B cell (primary cell): ENCODE data around the gene MUS81. TPM values are rescaled to one million over a fixed set of nuclear protein-coding genes. Genes with fewer than 3 reads are reported as not detected.
"Not testable (repeated sequence)": the region's sequence is repeated elsewhere in the genome, so short reads cannot be mapped to it uniquely, and the experiment has no call there.

Experiments used
- ATAC-seq: fragments of 200-7000 bp; cut with Tn5 transposase; one replicate; pipeline ENCODE4 v1.10.0; 2021; ENCODE audit warnings: low read depth, mild to moderate bottlenecking, moderate number of reproducible peaks, moderate library complexity
- CTCF ChIA-PET: fragments of 350-600 bp; sonication (Branson Sonifier 250); formaldehyde crosslinking; loops from one replicate; lab custom pipeline; 2021; ENCODE audit warnings: antibody characterized with exemption, inconsistent platforms; lab: Charles Lee
- POLR2A ChIA-PET: fragments of 350-600 bp; sonication (Branson Sonifier 250); formaldehyde crosslinking; loops from one replicate; lab custom pipeline; 2021; ENCODE audit warnings: antibody characterized with exemption; lab: Charles Lee
- DNase-seq: peaks from one replicate; pipeline ENCODE4 v3.0.0; 2013
- H2AFZ ChIP-seq: 2 replicates; pipeline ENCODE4 v1.6.1; 2012; ENCODE audit warnings: mild to moderate bottlenecking, low read depth, low read length; ENCODE audit not compliant: insufficient read depth, poor library complexity, severe bottlenecking
- H3K27ac ChIP-seq, 2 donors: 1 replicate in 1 of 2; 2 replicates in 1 of 2; pipeline ENCODE4 v1.5.1; 2012 to 2013; ENCODE audit warnings: low read length in 2 of 2, mild to moderate bottlenecking in 2 of 2, moderate library complexity in 1 of 2
- H3K27me3 ChIP-seq, 4 experiments: fragments of 200-600 bp in 1 of 4; sonication (generic) in 1 of 4; replicated peaks in 1 of 4; 1 replicate in 2 of 4; 2 replicates in 2 of 4; pipeline versions ENCODE4 v1.6.1 to v1.7.0; 2013 to 2016; ENCODE audit warnings: low read length in 3 of 4, mild to moderate bottlenecking in 2 of 4, mixed read lengths in 1 of 4, moderate library complexity in 1 of 4; ENCODE audit not compliant: insufficient read depth in 4 of 4, control insufficient read depth in 3 of 4; ENCODE audit errors: control extremely low read depth in 1 of 4
- H3K36me3 ChIP-seq, 2 experiments: replicated peaks in 1 of 2; 1 replicate in 1 of 2; 2 replicates in 1 of 2; pipeline versions ENCODE4 v1.6.1 to v1.7.1; 2013; ENCODE audit warnings: low read length in 1 of 2; ENCODE audit not compliant: insufficient read depth in 2 of 2, control insufficient read depth in 1 of 2; ENCODE audit errors: control extremely low read depth in 1 of 2, extremely low read depth in 1 of 2
- H3K4me1 ChIP-seq, 2 donors: fragments of 200-600 bp in 1 of 2; sonication (generic) in 1 of 2; 1 replicate in 1 of 2; 2 replicates in 1 of 2; pipeline versions ENCODE4 v1.5.1 to v1.6.1; 2013 to 2017; ENCODE audit warnings: low read length in 2 of 2; ENCODE audit not compliant: control insufficient read depth in 2 of 2, insufficient read depth in 2 of 2
- H3K4me2 ChIP-seq: replicated peaks from 2 replicates; pipeline ENCODE3; 2012; ENCODE audit warnings: mild to moderate bottlenecking, low read depth, low read length; ENCODE audit not compliant: poor library complexity, severe bottlenecking
- H3K4me3 ChIP-seq, 5 experiments: fragments of 200-600 bp in 1 of 5; sonication (generic) in 1 of 5; 1 replicate in 3 of 5; 2 replicates in 2 of 5; pipeline versions ENCODE4 v1.5.1 to v1.7.0; 2011 to 2016; ENCODE audit warnings: low read length in 4 of 5, mild to moderate bottlenecking in 4 of 5, low read depth in 2 of 5, control low read depth in 1 of 5, moderate library complexity in 1 of 5; ENCODE audit not compliant: insufficient read depth in 1 of 5; ENCODE audit errors: control extremely low read depth in 1 of 5, extremely low read depth in 1 of 5
- H3K79me2 ChIP-seq: fragments of 200-600 bp; sonication (generic); one replicate; pipeline ENCODE4 v1.6.0; 2016; ENCODE audit warnings: low read length; ENCODE audit not compliant: control insufficient read depth, insufficient read depth
- H3K9ac ChIP-seq: fragments of 200-600 bp; sonication (generic); 2 replicates; pipeline ENCODE4 v1.6.1; 2017; ENCODE audit warnings: mild to moderate bottlenecking, low read length, moderate library complexity
- H3K9me3 ChIP-seq, 3 donors: one replicate each; pipeline versions ENCODE4 v1.6.1 to v1.7.1; 2013; ENCODE audit warnings: low read length in 2 of 3; ENCODE audit not compliant: control insufficient read depth in 2 of 3, insufficient read depth in 1 of 3; ENCODE audit errors: control extremely low read depth in 1 of 3
- H4K20me1 ChIP-seq: 2 replicates; pipeline ENCODE4 v1.6.0; 2012; ENCODE audit warnings: mild to moderate bottlenecking, low read length; ENCODE audit not compliant: insufficient read depth, control insufficient read depth, poor library complexity, severe bottlenecking
- H3K27ac Mint-ChIP-seq: one replicate; pipeline ENCODE4 v1.8.0; 2021; ENCODE audit warnings: mixed read lengths
- H3K27me3 Mint-ChIP-seq: one replicate; pipeline ENCODE4 v1.8.0; 2021; ENCODE audit warnings: mixed read lengths
- H3K4me1 Mint-ChIP-seq: one replicate; pipeline ENCODE4 v1.8.0; 2021; ENCODE audit warnings: mixed read lengths
- H3K4me3 Mint-ChIP-seq: one replicate; pipeline ENCODE4 v1.8.0; 2021; ENCODE audit warnings: mixed read lengths
- H3K9me3 Mint-ChIP-seq: one replicate; pipeline ENCODE4 v1.8.0; 2022; ENCODE audit warnings: mixed read lengths; ENCODE audit not compliant: insufficient read depth
- EZH2 ChIP-seq: IDR thresholded peaks from 2 replicates; pipeline ENCODE4 v1.6.1; 2012; ENCODE audit warnings: borderline replicate concordance, low read depth, mild to moderate bottlenecking, moderate library complexity, low read length; ENCODE audit not compliant: insufficient read depth, poor library complexity, severe bottlenecking
- WGBS: methylation state at CpG from one replicate; pipeline ENCODE4 v1.1.5; 2013; ENCODE audit warnings: missing lambda C conversion rate; ENCODE audit not compliant: insufficient coverage; 5-methylcytosine and 5-hydroxymethylcytosine counted together
- intact Hi-C: fragments of 100-400 bp; cut with micrococcal nuclease; formaldehyde crosslinking; loops from one replicate; pipeline ENCODE4 v1.10.0; 2022
- polyA plus RNA-seq: library from polyadenylated mRNA; depleted of rRNA; stranded (reverse); fragments of >200 nt; gene quantifications from 2 replicates; pipeline ENCODE4 v1.2.3, GENCODE V29; 2012
- total RNA-seq, 2 donors: library from RNA; stranded (reverse); fragments of 120-200 nt in 1 of 2; gene quantifications; 1 replicate in 1 of 2; 2 replicates in 1 of 2; pipeline versions ENCODE4 v1.2.3 to v1.2.4, GENCODE V29; 2013 to 2022
- TF ChIP-seq, protein P1 (sequence below): fragments of 200-600 bp; IDR thresholded peaks from one replicate; pipeline ENCODE4 v1.8.0; 2022; ENCODE audit warnings: antibody characterized with exemption, mild to moderate bottlenecking

The MUS81 gene
- total and polyA plus RNA-seq, 2 donors (not counting 1 experiment from before 2014, with no cell fraction given), result 74.5 to 134 TPM

- under 1% methylated on average over 55 of the region's 57 CpGs for WGBS
- Mint-ChIP-seq H3K4me1 (peaks cover 63% of the 10 kb centered on the region), H3K9me3 (no peaks in the 10 kb centered on the region), H3K4me3 (peak overlapping the region; percentile 98), H3K27ac (peak overlapping the region; percentile 98), H3K27me3 (no peaks in the 10 kb centered on the region)
- Histone ChIP-seq H3K9ac (peak overlapping the region; percentile 96), H3K9me3 (no peaks in the 10 kb centered on the region), H3K27ac (peak overlapping the region; percentile 60 to 85), H3K4me1 (peaks cover 52 to 62% of the 10 kb centered on the region in 2 donors), H3K79me2 (peaks cover 24% of the 10 kb centered on the region), H3K27me3 (no peaks in the 10 kb centered on the region), H2AFZ (peak overlapping the region; percentile 86), H3K36me3 (no peaks in the 10 kb centered on the region), H4K20me1 (peaks cover 21% of the 10 kb centered on the region), H3K4me3 (peak overlapping the region; percentile 18 to 88 (median 63)), H3K4me2 (peak overlapping the region; percentile 99)
- CTCF ChIA-PET, result interaction anchor here (0.6 to 15.5 kb wide), 23 partner anchors 7 to 1558 kb away, joined by 3 to 244 read pairs (median 8); partner anchors contain the start of genes C11orf68, CFL1, FOSL1 and KAT5
- POLR2A ChIA-PET, result interaction anchor here (0.5 to 6.2 kb wide), 14 partner anchors 9 to 433 kb away, joined by 3 to 65 read pairs (median 6); partner anchors contain the start of genes BANF1, C11orf68, CD248 and CFL1
- DNase-seq (peak; percentile 42), ATAC-seq (no peak)
- intact Hi-C loops, result loop anchor here (2.0 kb wide), 2 partner anchors 37 to 179 kb away; partner anchors contain the start of gene KAT5
- TF ChIP-seq, protein P1, sequence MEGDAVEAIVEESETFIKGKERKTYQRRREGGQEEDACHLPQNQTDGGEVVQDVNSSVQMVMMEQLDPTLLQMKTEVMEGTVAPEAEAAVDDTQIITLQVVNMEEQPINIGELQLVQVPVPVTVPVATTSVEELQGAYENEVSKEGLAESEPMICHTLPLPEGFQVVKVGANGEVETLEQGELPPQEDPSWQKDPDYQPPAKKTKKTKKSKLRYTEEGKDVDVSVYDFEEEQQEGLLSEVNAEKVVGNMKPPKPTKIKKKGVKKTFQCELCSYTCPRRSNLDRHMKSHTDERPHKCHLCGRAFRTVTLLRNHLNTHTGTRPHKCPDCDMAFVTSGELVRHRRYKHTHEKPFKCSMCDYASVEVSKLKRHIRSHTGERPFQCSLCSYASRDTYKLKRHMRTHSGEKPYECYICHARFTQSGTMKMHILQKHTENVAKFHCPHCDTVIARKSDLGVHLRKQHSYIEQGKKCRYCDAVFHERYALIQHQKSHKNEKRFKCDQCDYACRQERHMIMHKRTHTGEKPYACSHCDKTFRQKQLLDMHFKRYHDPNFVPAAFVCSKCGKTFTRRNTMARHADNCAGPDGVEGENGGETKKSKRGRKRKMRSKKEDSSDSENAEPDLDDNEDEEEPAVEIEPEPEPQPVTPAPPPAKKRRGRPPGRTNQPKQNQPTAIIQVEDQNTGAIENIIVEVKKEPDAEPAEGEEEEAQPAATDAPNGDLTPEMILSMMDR, result no peak
- TF ChIP-seq EZH2, result no peak
Measured at GRCh38 chr11:65891219-65892136, 31.2 kb downstream of the MUS81 start.

DNA sequence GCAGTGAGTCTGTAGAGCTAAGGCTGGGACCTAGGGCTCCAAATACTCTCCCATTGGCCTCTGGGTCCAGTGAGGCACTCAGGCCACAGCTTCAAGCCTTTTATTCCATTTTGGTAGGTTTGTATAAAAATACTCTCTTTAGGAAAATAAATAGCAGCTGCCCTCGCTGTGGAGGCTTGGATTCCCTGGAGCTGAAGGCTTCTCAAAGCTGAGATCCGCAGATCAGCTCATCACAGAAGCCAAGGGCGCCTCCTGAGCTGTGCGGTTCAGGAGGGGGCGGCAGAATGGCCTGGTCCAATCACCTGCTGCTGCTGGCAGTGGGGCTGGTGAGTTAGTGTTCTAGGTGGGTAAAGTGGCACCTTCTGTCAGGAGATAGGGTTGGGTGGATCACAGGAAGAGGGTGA lies 31.9 kb downstream of the MUS81 start:
- peaks cover 21% of the 10 kb centered on the region for H4K20me1 ChIP-seq
- WGBS, result 62% methylated on average over 5 of the region's 5 CpGs
- H3K27me3 Mint-ChIP-seq, H3K27me3 ChIP-seq, intact Hi-C loops, H2AFZ ChIP-seq, H3K36me3 ChIP-seq, H3K9me3 ChIP-seq, ATAC-seq, H3K9me3 Mint-ChIP-seq: not testable (repeated sequence)
- peak overlapping the region; percentile 6 to 88 (median 63) for H3K4me3 ChIP-seq
- CTCF ChIA-PET, result interaction anchor here (0.8 to 15.5 kb wide), 6 partner anchors 8 to 180 kb away, joined by 4 to 244 read pairs (median 36); partner anchors contain the start of genes CFL1, FOSL1, KAT5 and MUS81
- peak overlapping the region; percentile 96 for H3K9ac ChIP-seq
- H3K27ac ChIP-seq, result peak overlapping the region; percentile 4 to 85
- DNase-seq, result peak; percentile 25
- H3K27ac Mint-ChIP-seq, result peak overlapping the region; percentile 98
- H3K79me2 ChIP-seq, result peaks cover 24% of the 10 kb centered on the region
- peaks cover 57% of the 10 kb centered on the region for H3K4me1 Mint-ChIP-seq
- peaks cover 52 to 62% of the 10 kb centered on the region in 2 donors for H3K4me1 ChIP-seq
- POLR2A ChIA-PET, result interaction anchor here (1.0 to 6.2 kb wide), 4 partner anchors 26 to 110 kb away, joined by 4 to 65 read pairs (median 7); partner anchors contain the start of genes BANF1, C11orf68, CFL1 and MUS81
- H3K4me3 Mint-ChIP-seq, result peak overlapping the region; percentile 98
- peak overlapping the region; percentile 99 for H3K4me2 ChIP-seq
